Measurements from ENCODE around the gene COX8C. TPM values are rescaled to one million over a fixed set of nuclear protein-coding genes. Genes with fewer than 3 reads are reported as not detected.
"Not testable (repeated sequence)": the region's sequence is repeated elsewhere in the genome, so short reads cannot be mapped to it uniquely, and the experiment has no call there.

Gene COX8C
- total and polyA plus RNA-seq, 8 donors, result not detected

- peaks cover 0 to 10% (median 3%) of the 10 kb centered on the region in 4 donors for H3K9me3 ChIP-seq
- TF ChIP-seq CTCF (IDR thresholded peaks at IDR 0.05), result no peak
- no peak for TF ChIP-seq POLR2A (IDR thresholded peaks at IDR 0.05)
- TF ChIP-seq EP300 (IDR thresholded peaks at IDR 0.05), result no peak
- TF ChIP-seq POLR2AphosphoS5 (IDR thresholded peaks at IDR 0.05), result no peak
- intact Hi-C loops (cut with DNase I; ENCODE audit: low total_unique reads), result no loop called here
- WGBS, 5 donors, result 43 to 54% (median 46%) methylated on average over 1 of the region's 1 CpG
- no peaks in the 10 kb centered on the region for H3K4me1 ChIP-seq
- no peaks in the 10 kb centered on the region for H3K36me3 ChIP-seq
- H3K27ac ChIP-seq, result no peak overlapping the region
- H3K4me3 ChIP-seq, result no peak overlapping the region
- no peak for DNase-seq
- no peaks in the 10 kb centered on the region for H3K27me3 ChIP-seq
Observed at GRCh38 chr14:93343266-93343665, 3.7 kb upstream of the COX8C start.

- 59 to 68% (median 65%) methylated on average over 2 of the region's 2 CpGs for WGBS, 5 donors
- TF ChIP-seq CTCF (IDR thresholded peaks at IDR 0.05) (no peak), POLR2A (IDR thresholded peaks at IDR 0.05) (no peak), POLR2AphosphoS5 (IDR thresholded peaks at IDR 0.05) (no peak), EP300 (IDR thresholded peaks at IDR 0.05) (no peak)
- intact Hi-C loops (cut with DNase I; ENCODE audit: low total_unique reads), result no loop called here
- Histone ChIP-seq H3K9me3 (peaks cover 0 to 10% (median 3%) of the 10 kb centered on the region in 4 donors), H3K4me1 (no peaks in the 10 kb centered on the region), H3K36me3 (no peaks in the 10 kb centered on the region), H3K27me3 (no peaks in the 10 kb centered on the region), H3K27ac (no peak overlapping the region), H3K4me3 (no peak overlapping the region)
- DNase-seq, result no peak
Observed at GRCh38 chr14:93343797-93344196, 3.2 kb upstream of the COX8C start.

- H3K4me3 ChIP-seq, result no peak overlapping the region
- no peaks in the 10 kb centered on the region for H3K4me1 ChIP-seq
- no peak overlapping the region for H3K27ac ChIP-seq
- no peaks in the 10 kb centered on the region for H3K27me3 ChIP-seq
- DNase-seq, result no peak
- intact Hi-C loops (cut with DNase I; ENCODE audit: low total_unique reads), result no loop called here
- TF ChIP-seq EP300 (IDR thresholded peaks at IDR 0.05) (no peak), POLR2A (IDR thresholded peaks at IDR 0.05) (no peak), POLR2AphosphoS5 (IDR thresholded peaks at IDR 0.05) (no peak), CTCF (IDR thresholded peaks at IDR 0.05) (no peak)
- 83 to 89% (median 88%) methylated on average over 8 of the region's 8 CpGs for WGBS, 5 donors
- no peaks in the 10 kb centered on the region for H3K9me3 ChIP-seq
- H3K36me3 ChIP-seq, result no peaks in the 10 kb centered on the region
Observed at GRCh38 chr14:93347850-93348249, 868 bp downstream of the COX8C start.

GRCh38 chr14:93348292-93348691 lies 1.3 kb downstream of the COX8C start:
- intact Hi-C loops (cut with DNase I; ENCODE audit: low total_unique reads), result no loop called here
- 92 to 95% (median 94%) methylated on average over 5 of the region's 5 CpGs for WGBS, 5 donors

GRCh38 chr14:93354873-93355272 lies 7.9 kb downstream of the COX8C start:
- H3K4me3 ChIP-seq; H3K36me3 ChIP-seq; H3K9me3 ChIP-seq; H3K4me1 ChIP-seq; DNase-seq; intact Hi-C loops (cut with DNase I; ENCODE audit: low total_unique reads); H3K27ac ChIP-seq; H3K27me3 ChIP-seq: not testable (repeated sequence)
- WGBS, 5 donors, result 87 to 90% (median 88%) methylated on average over 6 of the region's 6 CpGs

More at GRCh38 chr14:93348292-93348691, 1.3 kb downstream of the COX8C start:
- Histone ChIP-seq H3K27me3 (no peaks in the 10 kb centered on the region), H3K4me1 (no peaks in the 10 kb centered on the region), H3K4me3 (no peak overlapping the region), H3K36me3 (no peaks in the 10 kb centered on the region), H3K27ac (no peak overlapping the region), H3K9me3 (no peaks in the 10 kb centered on the region)
- no peak for TF ChIP-seq CTCF (IDR thresholded peaks at IDR 0.05)
- TF ChIP-seq EP300 (IDR thresholded peaks at IDR 0.05), result no peak
- TF ChIP-seq POLR2AphosphoS5 (IDR thresholded peaks at IDR 0.05), result no peak
- DNase-seq, result no peak

All from stomach (tissue), 9 donors.